PC-3 (cell line): ENCODE data around the gene DPCD. TPM values are rescaled to one million over a fixed set of nuclear protein-coding genes. Genes with fewer than 3 reads are reported as not detected.

Experiments
- ATAC-seq: fragments of 200-7000 bp; cut with Tn5 transposase; 2 replicates; pipeline ENCODE4 v1.9.1; 2020; ENCODE audit warnings: mild to moderate bottlenecking, moderate library complexity
- BruUV-seq: library from RNA; stranded (reverse); fragments of 400-500 nt; replicated peaks from 2 replicates; lab custom pipeline; 2021; lab: Mats Ljungman, UMichigan
- CTCF ChIA-PET: fragments of 300-600 bp; sonication (Branson Sonifier 250); formaldehyde crosslinking; loops from one replicate; lab custom pipeline; 2022; ENCODE audit warnings: antibody characterized with exemption; lab: Charles Lee
- POLR2A ChIA-PET: fragments of 300-600 bp; sonication (Branson Sonifier 250); formaldehyde crosslinking; loops from one replicate; lab custom pipeline; 2022; ENCODE audit warnings: antibody characterized with exemption; ENCODE audit not compliant: unreplicated experiment; lab: Charles Lee
- DNase-seq: peaks from one replicate; pipeline ENCODE4 v3.0.0-alpha.2; 2015
- H2AFZ ChIP-seq: fragments of 300-600 bp; sonication (generic); 2 replicates; pipeline ENCODE4 v1.6.0; 2016; ENCODE audit warnings: antibody characterized with exemption, low read length
- H3F3A ChIP-seq: fragments of 300-600 bp; sonication (generic); one replicate; pipeline ENCODE4 v1.6.0; 2017; ENCODE audit warnings: antibody characterized with exemption, low read length, control low read depth, mild to moderate bottlenecking; ENCODE audit not compliant: unreplicated experiment
- H3K27ac ChIP-seq: fragments of 300-600 bp; sonication (generic); 2 replicates; pipeline ENCODE4 v1.5.1; 2016; ENCODE audit warnings: mild to moderate bottlenecking, low read length
- H3K27me3 ChIP-seq: fragments of 300-600 bp; sonication (generic); 2 replicates; pipeline ENCODE4 v1.6.1; 2016; ENCODE audit warnings: low read length, mixed read lengths
- H3K36me3 ChIP-seq: fragments of 300-600 bp; sonication (generic); 2 replicates; pipeline ENCODE4 v1.6.1; 2016; ENCODE audit warnings: low read depth, mixed run types, low read length, mixed read lengths
- H3K4me1 ChIP-seq: fragments of 300-600 bp; sonication (generic); 2 replicates; pipeline ENCODE4 v1.5.1; 2016; ENCODE audit warnings: low read length; ENCODE audit not compliant: insufficient read depth
- H3K4me2 ChIP-seq: fragments of 300-600 bp; sonication (generic); 2 replicates; pipeline ENCODE4 v1.6.0; 2016; ENCODE audit warnings: low read length
- H3K4me3 ChIP-seq: fragments of 300-600 bp; sonication (generic); 2 replicates; pipeline ENCODE4 v1.5.1; 2016; ENCODE audit warnings: mild to moderate bottlenecking, low read length, mixed read lengths
- H3K79me2 ChIP-seq: fragments of 300-600 bp; sonication (generic); 2 replicates; pipeline ENCODE4 v1.6.1; 2017; ENCODE audit warnings: low read length, mixed read lengths
- H3K9ac ChIP-seq: fragments of 300-600 bp; sonication (generic); 2 replicates; pipeline ENCODE4 v1.6.0; 2016; ENCODE audit warnings: mild to moderate bottlenecking, low read length
- H3K9me2 ChIP-seq: fragments of 300-600 bp; sonication (generic); replicated peaks from 2 replicates; pipeline ENCODE4 v1.6.1; 2016; ENCODE audit warnings: mixed run types, low read length, mixed read lengths
- H3K9me3 ChIP-seq: fragments of 300-600 bp; sonication (generic); 2 replicates; pipeline ENCODE4 v1.6.1; 2016; ENCODE audit warnings: low read length, mixed read lengths
- H4K20me1 ChIP-seq: fragments of 300-600 bp; sonication (generic); 2 replicates; pipeline ENCODE4 v1.6.1; 2016; ENCODE audit warnings: low read length, mixed read lengths
- EZH2 ChIP-seq: fragments of 300-600 bp; sonication (generic); IDR thresholded peaks from one replicate; pipeline ENCODE4 v1.6.1; 2017; ENCODE audit warnings: antibody characterized with exemption, mild to moderate bottlenecking, low read length; ENCODE audit not compliant: unreplicated experiment
- EZH2phosphoT487 ChIP-seq: fragments of 300-600 bp; sonication (generic); IDR thresholded peaks from 2 replicates; pipeline ENCODE4 v1.6.1; 2018; ENCODE audit warnings: mild to moderate bottlenecking, antibody characterized with exemption, low read length, borderline replicate concordance
- intact Hi-C: fragments of 100-400 bp; cut with micrococcal nuclease; formaldehyde crosslinking; loops from 2 replicates; pipeline ENCODE4 v1.9.0; 2023
- total RNA-seq: library from RNA; depleted of rRNA; stranded (reverse); fragments of >200 nt; gene quantifications from 2 replicates; pipeline ENCODE4 v1.2.3, GENCODE V29; 2014
- TF ChIP-seq, protein P1 (sequence below): fragments of 300-600 bp; sonication (generic); conservative IDR thresholded peaks from 2 replicates; pipeline ENCODE4 v1.5.1; 2017; ENCODE audit warnings: antibody characterized with exemption, low read depth, mild to moderate bottlenecking, low read length

DPCD gene
- total RNA-seq, 1 experiment from 2014 or later = 37.1 TPM

DNA sequence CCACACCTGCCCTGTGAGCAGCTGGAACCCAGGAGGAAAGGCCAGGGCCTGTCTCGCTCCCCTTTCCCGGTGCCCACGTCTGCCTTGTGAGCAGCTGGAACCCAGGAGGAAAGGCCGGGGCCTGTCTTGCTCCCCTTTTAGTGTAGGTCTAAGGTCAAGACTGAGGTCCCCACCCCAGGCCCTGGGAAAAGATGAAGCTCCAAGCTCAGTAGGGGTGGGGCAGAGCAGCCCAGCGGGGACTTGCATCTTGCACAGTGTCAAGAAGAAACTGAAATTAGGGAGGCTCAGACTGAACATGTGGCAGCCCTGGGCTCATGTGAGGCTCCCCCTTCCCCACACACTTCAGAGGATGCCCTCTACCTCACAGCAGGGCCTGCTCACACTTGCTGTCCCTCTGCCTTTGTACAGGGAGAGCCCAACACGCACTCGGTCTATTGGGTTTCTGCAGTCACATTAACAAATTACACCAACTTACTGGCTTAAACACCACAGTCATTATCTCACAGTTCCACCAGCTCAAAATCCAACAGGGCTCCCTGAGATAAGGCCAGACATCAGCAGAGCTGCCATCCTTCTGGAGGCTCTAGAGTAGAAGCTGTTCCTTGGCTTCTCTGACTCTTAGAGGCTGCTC lies 12.4 kb upstream of the DPCD start:
- Histone ChIP-seq H3K4me1 (peaks cover 3% of the 10 kb centered on the region; the same call in 1 of the 2 replicates), H3F3A (no peaks in the 10 kb centered on the region), H3K9me3 (no peaks in the 10 kb centered on the region), H3K36me3 (no peaks in the 10 kb centered on the region), H3K27me3 (no peaks in the 10 kb centered on the region), H3K27ac (no peak overlapping the region), H4K20me1 (no peaks in the 10 kb centered on the region), H3K9ac (no peak overlapping the region), H3K4me3 (no peak overlapping the region), H3K79me2 (no peaks in the 10 kb centered on the region), H2AFZ (no peak overlapping the region), H3K9me2 (no peaks in the 10 kb centered on the region), H3K4me2 (no peak overlapping the region)
- ChIA-PET POLR2A (no interaction called here), CTCF (interaction anchor here (0.6 kb wide), 1 partner anchor 337 kb away, joined by 5 read pairs; no protein-coding TSS in a partner anchor)
- no peak for TF ChIP-seq EZH2phosphoT487
- TF ChIP-seq, protein P1, sequence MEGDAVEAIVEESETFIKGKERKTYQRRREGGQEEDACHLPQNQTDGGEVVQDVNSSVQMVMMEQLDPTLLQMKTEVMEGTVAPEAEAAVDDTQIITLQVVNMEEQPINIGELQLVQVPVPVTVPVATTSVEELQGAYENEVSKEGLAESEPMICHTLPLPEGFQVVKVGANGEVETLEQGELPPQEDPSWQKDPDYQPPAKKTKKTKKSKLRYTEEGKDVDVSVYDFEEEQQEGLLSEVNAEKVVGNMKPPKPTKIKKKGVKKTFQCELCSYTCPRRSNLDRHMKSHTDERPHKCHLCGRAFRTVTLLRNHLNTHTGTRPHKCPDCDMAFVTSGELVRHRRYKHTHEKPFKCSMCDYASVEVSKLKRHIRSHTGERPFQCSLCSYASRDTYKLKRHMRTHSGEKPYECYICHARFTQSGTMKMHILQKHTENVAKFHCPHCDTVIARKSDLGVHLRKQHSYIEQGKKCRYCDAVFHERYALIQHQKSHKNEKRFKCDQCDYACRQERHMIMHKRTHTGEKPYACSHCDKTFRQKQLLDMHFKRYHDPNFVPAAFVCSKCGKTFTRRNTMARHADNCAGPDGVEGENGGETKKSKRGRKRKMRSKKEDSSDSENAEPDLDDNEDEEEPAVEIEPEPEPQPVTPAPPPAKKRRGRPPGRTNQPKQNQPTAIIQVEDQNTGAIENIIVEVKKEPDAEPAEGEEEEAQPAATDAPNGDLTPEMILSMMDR = no peak
- TF ChIP-seq EZH2 = no peak
- ATAC-seq (no peak), DNase-seq (no peak)
- no TSS peak for BruUV-seq
- intact Hi-C loops = no loop called here

DNA sequence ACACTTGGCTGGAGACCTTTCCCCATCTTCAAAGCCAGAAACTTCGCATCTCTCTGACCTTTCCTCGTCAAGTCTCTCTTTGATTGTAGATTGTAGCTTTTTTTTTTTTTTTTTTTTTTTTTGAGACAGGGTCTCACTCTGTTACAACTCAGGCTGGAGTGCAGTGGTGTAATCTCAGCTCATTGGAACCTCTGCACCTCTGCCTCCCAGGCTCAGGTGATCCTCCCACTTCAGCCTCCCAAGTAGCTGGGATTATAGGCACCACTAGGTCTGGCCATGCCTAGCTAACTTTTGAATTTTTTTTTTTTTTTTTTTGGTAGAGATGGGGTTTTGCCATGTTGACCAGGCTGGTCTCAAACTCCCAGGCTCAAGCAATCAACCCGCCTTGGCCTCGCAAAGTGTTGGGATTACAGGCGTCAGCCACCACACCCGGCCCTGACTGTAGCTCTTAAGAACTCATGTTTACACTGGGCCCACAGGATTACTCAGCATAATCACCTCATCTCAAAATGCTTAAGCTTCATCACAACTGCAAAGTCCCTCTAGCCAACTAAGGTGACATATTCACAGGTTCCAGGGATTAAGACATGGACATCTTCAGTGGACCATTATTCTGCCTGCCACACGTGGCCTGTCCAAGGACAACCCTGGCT lies 11.8 kb upstream of the DPCD start:
- Histone ChIP-seq H3K9ac (no peak overlapping the region), H3K79me2 (no peaks in the 10 kb centered on the region), H3K4me3 (no peak overlapping the region), H3K9me2 (no peaks in the 10 kb centered on the region), H2AFZ (no peak overlapping the region), H3K27me3 (no peaks in the 10 kb centered on the region), H4K20me1 (no peaks in the 10 kb centered on the region), H3K4me1 (no peaks in the 10 kb centered on the region), H3K4me2 (no peak overlapping the region), H3K36me3 (no peaks in the 10 kb centered on the region), H3K9me3 (no peaks in the 10 kb centered on the region), H3F3A (no peaks in the 10 kb centered on the region), H3K27ac (no peak overlapping the region)
- ChIA-PET CTCF (interaction anchor here (0.6 kb wide), 1 partner anchor 338 kb away, joined by 5 read pairs; no protein-coding TSS in a partner anchor), POLR2A (no interaction called here)
- TF ChIP-seq EZH2phosphoT487 (no peak), EZH2 (no peak)
- TF ChIP-seq, protein P1 = no peak
- BruUV-seq = no TSS peak
- ATAC-seq (peak; percentile 78), DNase-seq (peak; percentile 56)
- intact Hi-C loops = no loop called here
